ENCODE measurements around the gene GPX4.
A peak's percentile ranks its signal among the peaks of the same experiment; 100 is the strongest.

Gene GPX4

DNA sequence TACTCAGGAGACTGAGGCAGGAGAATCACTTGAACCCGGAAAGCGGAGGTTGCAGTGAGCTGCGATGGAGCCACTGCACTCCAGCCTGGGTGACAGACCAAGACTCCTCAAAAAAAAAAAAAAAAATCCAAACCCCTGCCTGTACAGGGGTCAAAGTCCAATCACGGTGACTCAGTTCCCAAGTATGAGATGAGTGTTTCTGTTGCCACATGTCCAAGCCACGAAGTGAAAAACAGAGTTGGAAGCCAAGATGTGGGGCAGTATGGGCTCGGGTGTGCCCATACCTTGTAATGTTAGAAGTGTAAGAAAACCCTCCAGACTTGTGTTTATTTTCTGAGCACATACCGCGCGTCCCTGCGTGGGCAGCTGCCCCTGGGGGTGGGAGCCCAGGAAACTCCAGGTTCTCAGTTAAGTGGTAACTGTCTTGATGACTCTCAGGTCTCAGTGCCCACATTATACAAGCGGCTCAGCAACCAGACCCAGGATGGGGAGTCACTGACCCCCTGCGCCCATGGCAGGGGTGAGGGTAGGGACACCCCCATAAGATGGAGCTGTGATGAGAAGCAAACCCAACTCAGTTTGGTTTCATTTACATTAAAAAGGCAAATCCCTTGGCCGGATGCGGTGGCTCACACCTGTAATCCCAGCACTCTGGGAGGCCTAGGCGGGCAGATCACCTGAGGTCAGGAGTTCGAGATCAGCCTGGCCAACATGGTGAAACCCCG lies 1.2 kb upstream of the GPX4 start:
- TF ChIP-seq, protein P1, sequence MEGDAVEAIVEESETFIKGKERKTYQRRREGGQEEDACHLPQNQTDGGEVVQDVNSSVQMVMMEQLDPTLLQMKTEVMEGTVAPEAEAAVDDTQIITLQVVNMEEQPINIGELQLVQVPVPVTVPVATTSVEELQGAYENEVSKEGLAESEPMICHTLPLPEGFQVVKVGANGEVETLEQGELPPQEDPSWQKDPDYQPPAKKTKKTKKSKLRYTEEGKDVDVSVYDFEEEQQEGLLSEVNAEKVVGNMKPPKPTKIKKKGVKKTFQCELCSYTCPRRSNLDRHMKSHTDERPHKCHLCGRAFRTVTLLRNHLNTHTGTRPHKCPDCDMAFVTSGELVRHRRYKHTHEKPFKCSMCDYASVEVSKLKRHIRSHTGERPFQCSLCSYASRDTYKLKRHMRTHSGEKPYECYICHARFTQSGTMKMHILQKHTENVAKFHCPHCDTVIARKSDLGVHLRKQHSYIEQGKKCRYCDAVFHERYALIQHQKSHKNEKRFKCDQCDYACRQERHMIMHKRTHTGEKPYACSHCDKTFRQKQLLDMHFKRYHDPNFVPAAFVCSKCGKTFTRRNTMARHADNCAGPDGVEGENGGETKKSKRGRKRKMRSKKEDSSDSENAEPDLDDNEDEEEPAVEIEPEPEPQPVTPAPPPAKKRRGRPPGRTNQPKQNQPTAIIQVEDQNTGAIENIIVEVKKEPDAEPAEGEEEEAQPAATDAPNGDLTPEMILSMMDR (IDR thresholded peaks at IDR 0.05; ENCODE audit: low read depth, low read length): no peak
- DNase-seq (ENCODE audit: low read depth in 2 of 2): peak; percentile 99 to 100
- H3K4me3 ChIP-seq (replicated peaks in 1 of 2; ENCODE audit: low read depth in 2 of 2, low read length in 2 of 2): no peak overlapping the region

DNA sequence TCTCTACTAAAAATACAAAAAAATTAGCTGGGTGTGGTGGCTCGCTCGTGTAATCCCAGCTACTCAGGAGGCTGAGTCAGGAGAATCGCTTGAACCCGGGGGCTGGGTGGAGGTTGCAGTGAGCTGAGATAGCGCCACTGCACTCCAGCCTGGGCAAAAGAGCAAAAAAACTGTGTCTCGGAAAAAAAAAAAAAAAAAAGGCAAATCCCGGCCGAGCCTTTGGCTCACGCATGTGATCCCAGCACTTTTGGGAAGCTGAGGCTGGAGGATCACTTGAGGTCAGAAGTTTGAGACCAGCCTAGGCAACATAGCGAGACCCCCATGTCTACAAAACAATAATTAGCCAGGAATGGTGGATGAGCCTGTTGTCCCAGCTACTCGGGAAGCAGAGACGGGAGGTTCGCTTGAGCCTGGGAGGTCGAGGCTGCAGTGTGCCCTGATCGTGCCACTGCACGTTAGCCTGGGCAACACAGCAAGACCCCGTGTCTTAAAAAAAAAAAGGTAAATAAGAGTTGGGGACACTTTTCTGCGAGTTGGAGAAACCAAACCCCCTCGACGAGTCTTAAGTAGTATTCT lies 574 bp upstream of the GPX4 start:
- TF ChIP-seq, protein P1 (IDR thresholded peaks at IDR 0.05; ENCODE audit: low read depth, low read length): no peak
- peak in 1 of 2 donors; percentile 64 for DNase-seq (ENCODE audit: low read depth in 2 of 2)
- no peak overlapping the region for H3K4me3 ChIP-seq (replicated peaks in 1 of 2; ENCODE audit: low read depth in 2 of 2, low read length in 2 of 2)

DNA sequence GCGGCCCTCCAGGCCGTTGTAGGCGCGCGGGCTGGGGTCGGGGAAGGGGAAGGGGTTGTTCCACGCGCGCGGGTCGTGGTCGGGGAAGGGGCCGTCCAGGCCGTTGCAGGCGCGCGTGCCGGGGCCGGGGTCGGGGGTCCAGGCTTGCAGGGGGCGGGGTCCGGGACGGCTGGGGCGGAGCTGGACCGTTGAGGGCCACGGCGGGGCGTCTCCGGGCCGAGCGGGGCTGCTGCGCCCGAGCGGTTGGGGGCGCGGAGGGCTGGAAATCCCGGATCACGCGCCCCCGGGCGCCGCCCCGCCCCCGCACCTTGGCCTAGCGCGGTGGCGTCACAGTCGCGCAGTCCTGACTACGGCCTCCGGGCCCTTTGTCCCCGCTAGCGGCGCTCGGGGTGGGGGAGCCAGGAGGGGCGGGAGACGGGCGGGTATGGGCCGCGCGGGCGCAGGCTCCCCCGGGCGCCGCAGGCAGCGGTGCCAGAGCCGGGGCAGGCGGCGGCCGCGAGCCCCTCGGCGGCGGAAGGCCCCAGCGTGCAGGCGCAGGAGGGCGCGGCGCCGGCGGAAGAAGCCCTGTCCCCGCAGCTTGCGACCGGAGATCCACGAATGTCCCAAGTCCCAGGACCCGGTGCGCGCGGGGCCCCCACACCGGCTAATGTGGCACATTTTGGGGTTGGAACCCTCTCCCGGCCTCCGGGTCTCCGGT lies 665 bp downstream of the GPX4 start:
- H3K4me3 ChIP-seq (replicated peaks in 1 of 2; ENCODE audit: low read depth in 2 of 2, low read length in 2 of 2): peak overlapping the region; percentile 67 to 70
- peak; percentile 57 to 80 for DNase-seq (ENCODE audit: low read depth in 2 of 2)
- TF ChIP-seq, protein P1 (IDR thresholded peaks at IDR 0.05; ENCODE audit: low read depth, low read length): no peak

DNA sequence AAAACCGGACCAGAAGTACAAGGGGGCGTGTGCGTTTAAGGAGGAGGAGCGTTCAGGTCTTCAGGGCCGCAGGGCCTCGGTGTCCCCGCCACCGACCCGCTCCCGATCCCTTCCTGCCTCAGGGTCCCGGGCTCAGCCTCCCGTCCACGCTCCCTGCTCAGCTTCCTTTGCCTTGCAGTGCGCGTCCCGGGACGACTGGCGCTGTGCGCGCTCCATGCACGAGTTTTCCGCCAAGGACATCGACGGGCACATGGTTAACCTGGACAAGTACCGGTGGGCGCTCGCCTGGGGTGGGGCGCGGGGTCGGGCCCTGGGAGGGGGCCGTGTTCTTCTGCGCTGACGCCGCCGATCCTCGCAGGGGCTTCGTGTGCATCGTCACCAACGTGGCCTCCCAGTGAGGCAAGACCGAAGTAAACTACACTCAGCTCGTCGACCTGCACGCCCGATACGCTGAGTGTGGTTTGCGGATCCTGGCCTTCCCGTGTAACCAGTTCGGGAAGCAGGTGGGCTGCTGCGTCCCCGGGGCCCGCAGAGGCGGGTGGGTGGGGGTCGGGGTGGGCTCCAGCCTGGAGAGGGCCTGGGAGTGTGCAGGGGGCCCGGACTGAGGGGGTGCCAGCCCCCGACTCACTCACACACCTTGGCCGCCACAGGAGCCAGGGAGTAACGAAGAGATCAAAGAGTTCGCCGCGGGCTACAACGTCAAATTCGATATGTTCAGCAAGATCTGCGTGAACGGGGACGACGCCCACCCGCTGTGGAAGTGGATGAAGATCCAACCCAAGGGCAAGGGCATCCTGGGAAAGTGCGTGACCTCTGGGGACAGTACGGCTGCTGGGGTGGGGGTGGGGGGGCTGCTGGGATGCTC lies 1.4 kb downstream of the GPX4 start:
- DNase-seq (ENCODE audit: low read depth in 2 of 2): peak; percentile 59 to 60
- TF ChIP-seq, protein P1 (IDR thresholded peaks at IDR 0.05; ENCODE audit: low read depth, low read length): no peak
- peak overlapping the region; percentile 67 to 70 for H3K4me3 ChIP-seq (replicated peaks in 1 of 2; ENCODE audit: low read depth in 2 of 2, low read length in 2 of 2)

DNA sequence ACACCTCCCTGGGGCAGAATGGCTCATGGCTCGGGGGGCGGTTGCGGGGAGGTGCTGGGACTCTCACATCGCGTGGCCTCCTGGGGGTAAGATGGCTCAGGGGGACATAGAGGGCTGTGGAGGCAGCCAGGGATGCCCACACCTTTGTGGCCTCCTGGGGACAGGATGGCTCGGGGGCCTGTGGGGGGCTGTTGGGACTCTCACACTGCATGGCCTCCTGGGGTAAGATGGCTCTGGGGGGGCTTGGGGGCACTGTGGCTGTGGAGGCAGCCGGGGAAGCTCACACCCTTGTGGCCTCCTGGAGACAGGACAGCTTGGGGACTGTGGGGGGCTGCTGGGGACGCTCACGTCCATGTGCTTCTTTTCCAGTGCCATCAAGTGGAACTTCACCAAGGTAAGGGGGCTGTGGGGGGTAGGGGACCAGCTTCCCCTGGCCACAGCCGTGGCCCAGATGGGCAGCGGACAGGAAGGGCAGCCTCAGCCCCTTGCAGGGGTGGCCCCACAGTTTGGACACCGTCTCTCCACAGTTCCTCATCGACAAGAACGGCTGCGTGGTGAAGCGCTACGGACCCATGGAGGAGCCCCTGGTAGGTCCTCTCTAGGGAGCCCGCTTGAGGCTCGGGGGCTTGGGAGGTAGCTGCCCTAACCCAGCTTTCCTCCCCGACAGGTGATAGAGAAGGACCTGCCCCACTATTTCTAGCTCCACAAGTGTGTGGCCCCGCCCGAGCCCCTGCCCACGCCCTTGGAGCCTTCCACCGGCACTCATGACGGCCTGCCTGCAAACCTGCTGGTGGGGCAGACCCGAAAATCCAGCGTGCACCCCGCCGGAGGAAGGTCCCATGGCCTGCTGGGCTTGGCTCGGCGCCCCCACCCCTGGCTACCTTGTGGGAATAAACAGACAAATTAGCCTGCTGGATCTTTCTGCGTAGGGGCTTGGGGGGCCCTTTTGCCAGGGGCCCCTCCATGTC lies 2.4 kb downstream of the GPX4 start:
- H3K4me3 ChIP-seq (replicated peaks in 1 of 2; ENCODE audit: low read depth in 2 of 2, low read length in 2 of 2): peak overlapping the region; percentile 21 to 70
- no peak for DNase-seq (ENCODE audit: low read depth in 2 of 2)

More for the DNA sequence above, 2.4 kb downstream of the GPX4 start:
- TF ChIP-seq, protein P1 (IDR thresholded peaks at IDR 0.05; ENCODE audit: low read depth, low read length): no peak

Data from cardiac fibroblast (primary cell).